Activated T-cell treated with anti-CD3 and anti-CD28 coated beads for 4 hours (primary cell): Measurements from ENCODE around the gene STAT2.
"Not testable (repeated sequence)": the region's sequence is repeated elsewhere in the genome, so short reads cannot be mapped to it uniquely, and the experiment has no call there.

Source experiments
- DNase-seq: peaks from one replicate; pipeline ENCODE4 v3.0.0-alpha.2; 2020

Gene STAT2

DNA sequence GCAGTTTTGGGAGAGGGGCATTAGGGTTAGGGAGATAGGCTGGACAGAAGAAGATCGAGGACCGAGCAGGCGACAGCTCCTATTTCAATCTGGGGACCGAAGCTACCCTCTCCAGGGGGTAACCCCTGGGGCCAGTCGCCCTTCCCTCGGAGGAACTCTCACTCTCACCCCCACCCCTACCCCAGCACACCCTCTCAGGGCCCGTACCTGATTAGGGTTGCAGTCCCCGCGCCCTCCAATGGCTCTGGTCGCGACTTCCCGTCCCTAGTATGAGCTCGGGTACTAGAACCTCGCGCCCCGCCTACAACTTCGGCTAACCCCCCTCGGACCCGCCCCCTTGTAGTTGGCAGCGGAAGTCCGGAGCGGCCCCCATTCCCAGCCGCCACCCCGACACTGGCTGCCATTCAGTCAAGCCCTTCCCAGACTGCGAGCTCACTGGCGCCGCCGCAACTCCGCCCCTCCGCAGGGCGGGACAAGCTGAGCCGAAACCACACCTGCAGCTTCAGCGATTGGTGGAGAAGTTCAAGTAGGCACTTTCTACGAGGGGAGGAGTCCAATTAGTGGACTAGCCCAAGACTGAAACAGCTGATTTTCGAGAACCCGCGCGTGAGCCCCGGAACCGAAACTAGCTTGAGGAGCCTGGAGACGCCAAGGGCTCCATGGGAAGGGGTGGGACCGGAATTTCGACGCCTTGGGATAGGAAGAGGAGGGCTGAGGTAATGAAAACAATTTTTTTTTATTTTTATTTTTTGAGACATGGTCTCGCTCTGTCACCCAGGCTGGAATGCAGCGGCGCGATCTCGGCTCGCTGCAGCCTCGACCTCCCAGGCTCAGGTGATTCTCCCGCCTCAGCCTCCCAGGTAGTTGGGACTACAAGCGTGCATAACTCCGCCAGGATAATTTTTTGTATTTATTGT lies at the start of gene STAT2:
STAT2 (minus strand) TSS at position 257 of the 917 bp plus-strand sequence. CDS start 3,536 bp downstream, outside the sequence.
- DNase-seq, result peak; percentile 97

GRCh38 chr12:56408799-56409417 lies 49.0 kb upstream of the STAT2 start:
- no peak for DNase-seq

DNA sequence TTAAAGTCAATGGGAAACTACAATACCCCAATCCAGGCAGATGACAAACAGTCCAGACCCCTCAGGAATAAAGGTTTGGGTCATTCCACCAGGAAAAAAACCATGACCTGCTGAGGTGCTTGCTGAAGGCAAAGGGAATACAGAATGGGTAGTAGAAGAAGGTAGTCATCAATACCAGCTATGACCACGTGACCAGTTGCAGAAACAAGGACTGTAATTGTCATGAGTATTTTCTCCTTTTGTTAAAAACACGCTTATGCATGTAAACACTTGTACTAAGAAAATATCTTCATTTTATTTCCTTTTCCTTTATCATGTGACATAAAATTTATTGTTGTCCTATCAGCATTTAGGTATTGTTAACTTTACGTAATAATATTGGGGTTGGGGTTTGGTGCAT lies 44.3 kb upstream of the STAT2 start:
- DNase-seq, result not testable (repeated sequence)

- not testable (repeated sequence) for DNase-seq
Observed at GRCh38 chr12:56401612-56402011, 41.7 kb upstream of the STAT2 start.

DNA sequence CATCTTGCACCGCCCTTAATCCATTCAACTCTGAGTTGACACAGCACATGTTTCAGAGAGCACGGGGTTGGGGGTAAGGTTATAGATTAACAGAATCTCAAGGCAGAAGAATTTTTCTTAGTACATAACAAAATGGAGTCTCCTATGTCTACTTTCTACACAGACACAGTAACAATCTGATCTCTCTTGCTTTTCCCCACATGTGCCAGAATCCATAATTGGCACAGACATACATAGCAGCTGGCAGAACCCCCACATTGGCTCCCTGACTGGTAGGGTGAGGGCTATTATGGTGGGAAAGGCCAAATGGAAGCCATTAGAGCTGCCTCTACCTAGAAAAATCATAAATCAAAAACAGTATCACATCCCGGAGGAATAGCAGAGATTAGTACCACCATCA lies 41.2 kb upstream of the STAT2 start:
- not testable (repeated sequence) for DNase-seq

GRCh38 chr12:56399466-56399865 lies 39.6 kb upstream of the STAT2 start:
- DNase-seq, result not testable (repeated sequence)

DNA sequence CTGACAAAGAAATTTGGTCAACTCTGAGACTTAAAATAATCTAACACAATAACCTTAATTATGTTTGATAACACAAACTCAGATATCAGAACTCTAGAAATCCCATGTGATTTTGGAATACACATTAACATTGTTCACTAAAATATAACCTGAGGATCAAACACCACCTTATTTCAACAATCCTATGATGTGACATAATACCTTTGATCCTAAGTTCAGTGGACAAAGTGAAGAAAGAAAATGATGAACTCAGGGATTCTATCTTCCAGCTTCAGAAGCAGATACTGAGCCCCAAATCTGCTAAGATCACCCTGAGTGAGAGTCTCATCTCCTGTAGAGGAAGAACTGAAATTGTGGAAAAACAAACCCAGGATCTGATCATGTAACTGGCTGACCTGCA lies 38.4 kb upstream of the STAT2 start:
- no peak for DNase-seq

- DNase-seq, result no peak
Observed at GRCh38 chr12:56392331-56392730, 32.4 kb upstream of the STAT2 start.

DNA sequence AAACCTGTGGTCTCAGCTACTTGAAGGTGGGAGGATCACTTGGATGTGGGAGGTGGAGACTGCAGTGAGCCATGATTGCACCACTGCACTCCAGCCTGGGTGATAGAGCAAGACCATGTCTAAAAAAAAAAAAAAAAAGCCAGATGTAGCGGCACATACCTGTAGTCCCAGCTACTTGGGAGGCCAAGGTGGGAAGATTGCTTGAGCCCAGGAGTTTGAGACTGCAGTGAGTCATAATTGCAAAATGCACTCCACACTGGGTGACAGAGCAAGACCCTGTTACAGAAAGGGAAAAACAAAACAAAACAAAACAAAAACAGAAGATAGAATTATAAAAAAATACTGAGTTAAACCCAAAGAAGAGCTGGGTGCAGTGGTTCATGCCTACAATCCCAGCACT lies 31.8 kb upstream of the STAT2 start:
- no peak for DNase-seq

- DNase-seq, result no peak
Observed at GRCh38 chr12:56389412-56389811, 29.5 kb upstream of the STAT2 start.

- DNase-seq, result no peak
Observed at GRCh38 chr12:56387152-56387736, 27.3 kb upstream of the STAT2 start.

DNA sequence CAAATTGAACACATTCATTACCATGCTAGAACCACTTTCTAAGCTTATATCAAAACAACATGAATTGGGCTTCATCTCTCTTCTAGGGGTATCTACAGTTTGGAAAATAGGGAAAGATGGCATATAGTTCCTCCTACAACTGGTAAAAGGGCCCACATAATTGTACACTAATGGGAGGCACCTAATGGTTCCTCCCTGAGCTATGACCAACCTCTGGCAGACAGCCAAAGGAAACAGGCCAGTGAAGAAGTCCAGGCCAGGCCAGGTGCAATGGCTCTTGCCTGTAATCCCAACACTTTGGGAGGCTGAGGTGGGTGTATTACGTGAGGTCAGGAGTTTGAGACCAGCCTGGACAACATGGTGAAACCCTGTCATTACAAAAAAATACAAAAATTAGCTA lies 26.0 kb upstream of the STAT2 start:
- DNase-seq, result no peak

GRCh38 chr12:56382611-56383010 lies 22.7 kb upstream of the STAT2 start:
- no peak for DNase-seq

- DNase-seq, result no peak
Observed at GRCh38 chr12:56377989-56378316, 18.0 kb upstream of the STAT2 start.

GRCh38 chr12:56377310-56377988 lies 17.5 kb upstream of the STAT2 start:
- DNase-seq, result no peak

- no peak for DNase-seq
Observed at GRCh38 chr12:56375598-56376434, 15.9 kb upstream of the STAT2 start.

GRCh38 chr12:56374726-56375597 lies 15.1 kb upstream of the STAT2 start:
- no peak for DNase-seq

DNA sequence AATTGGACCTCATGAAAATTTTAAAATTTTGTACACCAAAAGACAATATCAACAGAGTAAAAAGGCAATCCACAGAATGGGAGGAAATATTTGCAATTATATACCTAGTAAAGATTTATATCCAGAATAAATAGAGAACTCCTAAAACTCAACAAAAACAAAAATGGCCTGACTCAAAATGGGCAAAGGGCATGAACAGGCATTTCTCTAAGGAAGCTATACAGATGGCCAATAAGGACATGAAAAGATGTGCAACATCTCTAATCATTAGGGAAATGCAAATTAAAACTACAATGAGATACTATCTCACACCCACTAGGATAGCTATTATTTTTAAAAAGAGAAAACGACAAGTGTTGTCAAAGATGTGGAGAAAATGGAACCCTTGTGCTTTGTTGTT lies 13.6 kb upstream of the STAT2 start:
- DNase-seq, result no peak

DNA sequence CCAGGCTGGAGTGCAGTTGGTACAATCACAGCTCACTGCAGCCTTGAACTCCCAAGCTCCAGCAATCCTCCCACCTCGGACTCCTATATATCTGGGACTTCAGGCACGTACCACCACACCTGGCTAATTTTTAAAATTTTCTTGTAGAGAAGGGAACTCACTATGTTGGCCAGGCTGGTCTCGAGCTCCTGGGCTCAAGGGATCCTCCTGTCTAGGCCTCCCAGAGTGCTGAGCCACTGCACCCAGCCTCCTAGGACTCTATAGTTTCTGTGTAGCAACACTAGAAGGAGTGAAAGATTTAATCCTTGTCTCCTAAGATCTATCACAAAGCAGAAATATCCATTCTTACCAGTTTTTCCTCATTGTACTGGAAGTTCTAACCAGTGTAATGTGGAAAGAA lies 7.0 kb upstream of the STAT2 start:
- DNase-seq, result no peak

- no peak for DNase-seq
Observed at GRCh38 chr12:56362130-56363059, 2.5 kb upstream of the STAT2 start, which contains the start of gene APOF. Gene APOF, minus strand, starts transcription at chr12:56362857. Its CDS starts 112 bp downstream, at chr12:56362745.
